HG03139 (cell line): ENCODE measurements around the gene STAG1.
A peak's percentile ranks its signal among the peaks of the same experiment; 100 is the strongest.
"Not testable (repeated sequence)": the region's sequence is repeated elsewhere in the genome, so short reads cannot be mapped to it uniquely, and the experiment has no call there.

Experiments
- ATAC-seq: cut with Tn5 transposase; IDR thresholded peaks from one replicate; pipeline ENCODE4 v1.9.1; 2021; ENCODE audit not compliant: unreplicated experiment

Gene STAG1

GRCh38 chr3:136752172-136752421 is at the start of gene STAG1:
TSS of gene STAG1 (minus strand) at chr3:136752378. CDS start at chr3:136630898, 121,480 bp downstream.
- ATAC-seq: no peak

DNA sequence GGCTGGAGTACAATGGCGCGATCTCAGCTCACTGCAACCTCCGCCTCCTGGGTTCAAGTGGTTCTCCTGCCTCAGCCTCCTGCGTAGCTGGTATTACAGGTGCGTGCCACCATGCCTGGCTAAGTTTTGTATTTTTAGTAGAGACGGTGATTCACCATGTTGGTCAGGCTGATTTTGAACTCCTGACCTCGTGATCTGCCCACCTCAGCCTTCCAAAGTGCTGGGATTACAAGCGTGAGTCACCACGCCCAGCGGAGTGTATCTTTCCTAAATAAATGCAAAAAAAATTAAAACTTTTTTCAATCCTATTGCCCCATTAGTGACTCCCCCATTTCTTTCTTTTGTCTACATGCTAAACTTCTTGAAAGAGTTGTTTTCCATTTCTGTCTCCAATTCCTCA is 49.0 kb upstream of the STAG1 start:
- ATAC-seq: not testable (repeated sequence)

GRCh38 chr3:136792556-136793330 is 40.6 kb upstream of the STAG1 start:
- no peak for ATAC-seq

- ATAC-seq: no peak
Measured at GRCh38 chr3:136790786-136791185, 38.6 kb upstream of the STAG1 start.

- ATAC-seq: no peak
Measured at GRCh38 chr3:136789976-136790375, 37.8 kb upstream of the STAG1 start.

GRCh38 chr3:136788154-136788553 is 36.0 kb upstream of the STAG1 start:
- ATAC-seq: no peak

DNA sequence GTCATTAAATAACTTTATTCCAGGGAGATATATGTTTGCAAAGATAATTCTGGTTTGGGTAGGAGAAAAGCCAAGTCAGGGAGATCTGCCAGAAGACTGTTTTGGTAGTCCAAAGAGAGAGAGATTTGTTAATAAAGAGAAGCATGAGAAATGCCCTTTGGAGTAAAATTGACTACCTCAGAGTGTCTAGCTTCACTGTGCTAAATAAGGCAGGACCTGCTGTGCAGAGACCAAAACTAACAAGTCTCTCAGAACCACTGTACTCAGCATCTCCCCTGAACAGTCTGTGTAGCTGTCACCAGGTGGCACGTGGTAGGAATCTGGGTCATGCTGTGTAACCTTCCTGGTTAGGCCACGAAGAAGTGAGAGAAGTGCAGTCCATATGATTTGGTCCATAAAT is 35.2 kb upstream of the STAG1 start:
- peak; percentile 78 for ATAC-seq

- ATAC-seq: no peak
Measured at GRCh38 chr3:136783708-136784191, 31.6 kb upstream of the STAG1 start.

GRCh38 chr3:136780741-136781140 is 28.6 kb upstream of the STAG1 start:
- no peak for ATAC-seq

GRCh38 chr3:136778865-136779264 is 26.7 kb upstream of the STAG1 start:
- ATAC-seq: no peak

DNA sequence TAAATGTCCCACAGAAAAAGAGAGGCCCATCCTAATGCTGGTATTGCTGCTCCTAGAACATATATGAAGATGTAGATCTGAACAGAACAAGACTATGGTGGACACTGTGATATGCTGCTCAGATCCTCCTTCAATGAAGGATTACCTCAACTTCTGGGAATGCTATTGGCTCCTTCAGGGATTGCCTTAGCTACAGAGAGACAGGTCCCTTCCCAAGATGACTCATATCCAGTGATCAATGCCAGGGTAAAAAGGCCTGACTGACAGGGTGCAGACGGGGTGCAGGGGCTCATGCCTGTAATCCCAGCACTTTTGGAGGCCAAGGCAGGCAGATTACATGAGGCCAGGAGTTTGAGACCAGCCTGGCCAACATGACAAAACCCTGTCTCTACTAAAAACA is 20.5 kb upstream of the STAG1 start:
- ATAC-seq: no peak

GRCh38 chr3:136758160-136759102 is 6.3 kb upstream of the STAG1 start:
- ATAC-seq: not testable (repeated sequence)

GRCh38 chr3:136755192-136755591 is 3.0 kb upstream of the STAG1 start:
- ATAC-seq: no peak

DNA sequence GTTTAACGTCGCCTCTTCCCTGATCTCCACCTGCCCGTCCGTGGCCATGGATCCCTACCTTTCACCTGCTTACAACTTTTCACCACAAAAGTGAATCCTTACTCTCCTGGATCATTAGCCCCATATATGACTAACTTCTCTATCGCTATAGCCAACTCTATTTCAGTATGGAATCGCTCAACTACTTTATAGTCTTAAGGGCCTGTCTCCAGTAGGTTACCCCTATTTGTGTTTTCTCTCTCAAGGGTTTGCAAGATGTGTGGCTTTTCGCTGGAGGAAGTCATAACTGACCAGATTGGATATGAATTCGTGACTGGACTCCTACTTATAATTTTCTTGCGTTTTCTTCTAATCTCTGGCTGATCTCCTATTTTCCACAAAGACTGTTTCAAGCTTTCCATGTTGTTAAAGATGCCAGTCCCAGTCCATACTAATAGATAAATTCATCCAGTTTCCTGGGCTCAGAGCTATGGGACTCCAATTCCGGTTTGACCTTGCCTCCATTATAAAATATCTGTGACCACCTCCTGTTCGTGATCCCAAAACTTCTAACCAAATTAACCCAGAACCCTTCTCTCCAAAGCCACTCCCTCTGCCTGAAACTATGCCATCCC is 1.3 kb upstream of the STAG1 start:
- no peak for ATAC-seq

GRCh38 chr3:136752422-136753325 is 496 bp upstream of the STAG1 start:
- peak; percentile 83 for ATAC-seq

GRCh38 chr3:136751316-136752171 is 634 bp downstream of the STAG1 start:
- ATAC-seq: peak; percentile 10

DNA sequence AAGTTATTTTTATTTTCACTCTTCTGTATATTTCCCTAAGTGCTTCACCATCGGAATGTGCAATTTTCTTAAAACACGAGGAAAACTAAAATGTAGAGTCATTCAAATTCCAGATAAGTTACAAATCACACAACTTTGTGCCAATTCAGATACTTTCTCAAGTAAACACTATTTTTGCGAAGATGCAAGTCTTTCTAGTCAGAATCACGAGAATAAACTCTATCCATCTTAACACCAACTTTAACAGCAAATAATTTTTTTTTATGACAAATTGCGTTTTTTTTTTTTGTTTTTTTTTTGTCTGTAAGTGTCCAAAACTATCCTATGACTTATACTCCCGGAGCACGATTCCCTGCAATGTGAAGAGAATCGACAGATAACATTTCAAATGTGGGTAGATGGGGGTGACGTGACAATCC is 1.3 kb downstream of the STAG1 start:
- no peak for ATAC-seq

GRCh38 chr3:136750209-136750896 is 1.8 kb downstream of the STAG1 start:
- ATAC-seq: no peak

- ATAC-seq: not testable (repeated sequence)
Measured at GRCh38 chr3:136749602-136750001, 2.6 kb downstream of the STAG1 start.
